Gastrocnemius medialis (tissue), 4 donors: ENCODE measurements around the gene PARVA.

Experiments
- CTCF ChIP-seq, 5 experiments: fragments of 450-650 bp in 3 of 5; fragments of 200-600 bp in 2 of 5; sonication (generic) in 2 of 5; IDR thresholded peaks in 4 of 5; conservative IDR thresholded peaks in 1 of 5; 1 replicate in 4 of 5; 2 replicates in 1 of 5; pipeline ENCODE4 v1.5.1; 2016 to 2019; ENCODE audit warnings: antibody characterized with exemption in 5 of 5, mild to moderate bottlenecking in 3 of 5, moderate library complexity in 3 of 5
- POLR2A ChIP-seq, 2 donors: fragments of 450-650 bp; IDR thresholded peaks; one replicate each; pipeline ENCODE4 v1.6.1; 2017; ENCODE audit warnings: antibody characterized with exemption in 2 of 2, mild to moderate bottlenecking in 2 of 2, moderate library complexity in 2 of 2

GRCh38 chr11:12564012-12564411 lies 186.6 kb downstream of the PARVA start:
- TF ChIP-seq POLR2A (IDR thresholded peaks at IDR 0.05): no peak
- TF ChIP-seq CTCF (IDR thresholded peaks at IDR 0.05 in 4 of 5, conservative IDR thresholded peaks at IDR 0.05 in 1 of 5): no peak
